ENCODE measurements around the gene NARF.

DNA sequence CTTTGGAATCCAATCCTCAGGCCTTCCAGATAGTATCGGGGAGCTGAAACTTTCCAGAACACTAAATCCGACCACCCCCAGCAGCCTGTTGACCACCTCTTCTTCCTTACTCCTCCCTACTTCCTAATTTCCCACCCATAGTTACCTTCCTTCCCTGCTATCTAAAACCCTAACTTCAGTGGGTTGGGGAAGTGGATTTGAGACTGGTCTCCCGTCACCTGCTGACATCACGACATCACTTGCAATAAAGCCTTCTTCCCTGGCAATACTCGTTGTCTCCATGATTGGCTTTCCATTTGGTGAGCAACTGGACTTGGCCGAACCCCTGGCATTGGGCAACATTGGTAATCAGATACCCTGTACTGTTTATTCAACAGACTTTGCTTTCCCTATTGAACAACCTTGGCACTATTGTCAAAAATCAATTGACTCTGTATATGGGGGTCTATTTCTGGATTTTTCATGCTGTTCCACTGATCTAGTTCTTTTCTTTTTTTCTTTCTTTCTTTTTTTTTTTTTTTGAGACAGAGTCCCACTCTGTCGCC is 49.2 kb downstream of the NARF start:
- TF ChIP-seq, protein P1, sequence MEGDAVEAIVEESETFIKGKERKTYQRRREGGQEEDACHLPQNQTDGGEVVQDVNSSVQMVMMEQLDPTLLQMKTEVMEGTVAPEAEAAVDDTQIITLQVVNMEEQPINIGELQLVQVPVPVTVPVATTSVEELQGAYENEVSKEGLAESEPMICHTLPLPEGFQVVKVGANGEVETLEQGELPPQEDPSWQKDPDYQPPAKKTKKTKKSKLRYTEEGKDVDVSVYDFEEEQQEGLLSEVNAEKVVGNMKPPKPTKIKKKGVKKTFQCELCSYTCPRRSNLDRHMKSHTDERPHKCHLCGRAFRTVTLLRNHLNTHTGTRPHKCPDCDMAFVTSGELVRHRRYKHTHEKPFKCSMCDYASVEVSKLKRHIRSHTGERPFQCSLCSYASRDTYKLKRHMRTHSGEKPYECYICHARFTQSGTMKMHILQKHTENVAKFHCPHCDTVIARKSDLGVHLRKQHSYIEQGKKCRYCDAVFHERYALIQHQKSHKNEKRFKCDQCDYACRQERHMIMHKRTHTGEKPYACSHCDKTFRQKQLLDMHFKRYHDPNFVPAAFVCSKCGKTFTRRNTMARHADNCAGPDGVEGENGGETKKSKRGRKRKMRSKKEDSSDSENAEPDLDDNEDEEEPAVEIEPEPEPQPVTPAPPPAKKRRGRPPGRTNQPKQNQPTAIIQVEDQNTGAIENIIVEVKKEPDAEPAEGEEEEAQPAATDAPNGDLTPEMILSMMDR (IDR thresholded peaks at IDR 0.05; ENCODE audit: poor library complexity), result no peak
- TF ChIP-seq EZH2 (IDR thresholded peaks at IDR 0.05; ENCODE audit: borderline replicate concordance) (no peak), EZH2phosphoT487 (IDR thresholded peaks at IDR 0.05; ENCODE audit: low read depth, severe bottlenecking, unreplicated experiment) (no peak)
